Chondrocyte (in vitro differentiated cells): ENCODE data around the gene PDE4D. TPM values are rescaled to one million over a fixed set of nuclear protein-coding genes. Genes with fewer than 3 reads are reported as not detected.
A peak's percentile ranks its signal among the peaks of the same experiment; 100 is the strongest.

Experiments
- DNase-seq: peaks from one replicate; pipeline ENCODE4 v3.0.0; 2021; ENCODE audit warnings: mixed read lengths, low spot score
- H3K27ac Mint-ChIP-seq: one replicate; pipeline ENCODE4 v1.8.0; 2021; ENCODE audit warnings: mild to moderate bottlenecking, moderate library complexity, mixed read lengths; ENCODE audit not compliant: unreplicated experiment
- H3K27me3 Mint-ChIP-seq: 2 replicates; pipeline ENCODE4 v1.8.0; 2021; ENCODE audit warnings: low read depth, mixed read lengths
- H3K36me3 Mint-ChIP-seq: 2 replicates; pipeline ENCODE4 v1.8.0; 2021; ENCODE audit warnings: low read depth, mixed read lengths
- H3K4me1 Mint-ChIP-seq: 2 replicates; pipeline ENCODE4 v1.8.0; 2021; ENCODE audit warnings: low read depth, mild to moderate bottlenecking, mixed read lengths
- H3K4me3 Mint-ChIP-seq: one replicate; pipeline ENCODE4 v1.8.0; 2021; ENCODE audit warnings: mild to moderate bottlenecking, moderate library complexity, mixed read lengths; ENCODE audit not compliant: unreplicated experiment
- H3K9me3 Mint-ChIP-seq: 2 replicates; pipeline ENCODE4 v1.8.0; 2021; ENCODE audit warnings: low read depth, mixed read lengths
- total RNA-seq: library from RNA; stranded (reverse); gene quantifications from 3 replicates; pipeline ENCODE4 v1.2.1, GENCODE V29; 2021
- TF ChIP-seq, protein P1 (sequence below): fragments of 200-600 bp; sonication (generic); IDR thresholded peaks from 2 replicates; pipeline ENCODE4 v1.5.0; 2021; ENCODE audit warnings: antibody characterized with exemption, mild to moderate bottlenecking, moderate library complexity

PDE4D gene
- total RNA-seq, 1 donor from 2014 or later, result 21.1 TPM

DNA sequence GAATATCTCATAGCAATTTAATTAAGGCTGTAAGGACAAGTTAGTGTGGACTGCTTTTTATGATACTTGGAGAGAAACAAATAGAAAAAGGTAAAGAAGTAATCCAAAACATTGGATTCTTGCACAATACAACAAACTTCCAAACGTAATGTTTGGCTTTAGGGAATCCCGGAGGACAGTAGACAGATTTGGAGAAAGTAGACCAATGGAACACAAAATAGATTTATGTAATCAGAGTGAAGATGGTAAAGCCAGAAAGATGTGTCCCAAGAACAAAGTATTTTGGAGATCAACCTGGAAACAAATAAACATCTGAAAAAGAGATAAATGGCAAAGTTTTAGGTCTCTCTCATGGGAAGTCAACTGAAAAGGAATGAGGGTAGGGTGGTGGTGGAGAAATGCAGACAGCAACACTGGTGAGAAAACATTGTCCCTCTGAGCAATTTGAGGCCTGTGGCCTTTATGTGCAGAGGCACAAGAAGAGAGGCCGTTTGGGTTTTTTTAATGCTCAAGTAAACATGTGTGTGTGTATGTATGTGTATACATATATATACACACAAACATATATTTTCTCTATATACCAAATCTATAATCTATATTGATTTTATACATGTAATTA, 620.6 kb downstream of the PDE4D start:
- Mint-ChIP-seq H3K36me3 (no peaks in the 10 kb centered on the region), H3K4me1 (peaks cover 52% of the 10 kb centered on the region), H3K27me3 (no peaks in the 10 kb centered on the region), H3K27ac (peak overlapping the region; percentile 0), H3K9me3 (no peaks in the 10 kb centered on the region), H3K4me3 (peak overlapping the region; percentile 28)
- DNase-seq, result no peak
- TF ChIP-seq, protein P1, sequence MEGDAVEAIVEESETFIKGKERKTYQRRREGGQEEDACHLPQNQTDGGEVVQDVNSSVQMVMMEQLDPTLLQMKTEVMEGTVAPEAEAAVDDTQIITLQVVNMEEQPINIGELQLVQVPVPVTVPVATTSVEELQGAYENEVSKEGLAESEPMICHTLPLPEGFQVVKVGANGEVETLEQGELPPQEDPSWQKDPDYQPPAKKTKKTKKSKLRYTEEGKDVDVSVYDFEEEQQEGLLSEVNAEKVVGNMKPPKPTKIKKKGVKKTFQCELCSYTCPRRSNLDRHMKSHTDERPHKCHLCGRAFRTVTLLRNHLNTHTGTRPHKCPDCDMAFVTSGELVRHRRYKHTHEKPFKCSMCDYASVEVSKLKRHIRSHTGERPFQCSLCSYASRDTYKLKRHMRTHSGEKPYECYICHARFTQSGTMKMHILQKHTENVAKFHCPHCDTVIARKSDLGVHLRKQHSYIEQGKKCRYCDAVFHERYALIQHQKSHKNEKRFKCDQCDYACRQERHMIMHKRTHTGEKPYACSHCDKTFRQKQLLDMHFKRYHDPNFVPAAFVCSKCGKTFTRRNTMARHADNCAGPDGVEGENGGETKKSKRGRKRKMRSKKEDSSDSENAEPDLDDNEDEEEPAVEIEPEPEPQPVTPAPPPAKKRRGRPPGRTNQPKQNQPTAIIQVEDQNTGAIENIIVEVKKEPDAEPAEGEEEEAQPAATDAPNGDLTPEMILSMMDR, result no peak

DNA sequence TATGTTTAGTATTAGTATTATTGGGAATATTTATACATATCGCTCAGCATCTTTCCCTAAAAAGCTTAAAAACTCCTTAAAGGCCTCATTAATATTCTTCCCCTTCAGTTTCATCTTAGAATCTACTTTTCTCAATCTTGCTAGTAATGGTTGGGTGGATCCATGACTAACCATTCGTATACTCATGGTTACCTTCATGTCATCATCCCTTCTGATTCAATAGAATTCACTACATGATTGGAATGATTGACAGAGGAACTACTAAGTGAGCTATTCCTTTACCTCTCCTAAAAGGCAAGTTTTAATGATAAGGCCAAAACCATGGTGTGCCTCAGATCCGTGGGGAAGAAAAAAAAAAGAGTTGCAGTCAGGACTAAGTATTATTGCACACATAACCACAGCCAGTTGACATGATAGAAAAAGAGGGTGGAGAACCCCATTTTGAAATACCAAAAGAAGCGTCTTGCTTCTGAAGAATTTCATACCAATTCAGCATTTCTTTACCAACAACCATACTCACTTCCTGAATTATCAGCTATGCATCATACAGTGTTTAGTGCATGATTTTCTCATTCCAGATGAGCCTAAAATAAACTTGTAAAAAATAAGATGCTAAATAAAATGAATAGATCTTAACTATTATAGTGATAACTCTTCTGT, 624.6 kb downstream of the PDE4D start:
- TF ChIP-seq, protein P1, result no peak
- no peaks in the 10 kb centered on the region for H3K27me3 Mint-ChIP-seq
- no peaks in the 10 kb centered on the region for H3K36me3 Mint-ChIP-seq
- DNase-seq, result no peak
- H3K4me1 Mint-ChIP-seq, result peaks cover 51% of the 10 kb centered on the region
- no peaks in the 10 kb centered on the region for H3K9me3 Mint-ChIP-seq
- H3K27ac Mint-ChIP-seq, result peak overlapping the region; percentile 24
- no peak overlapping the region for H3K4me3 Mint-ChIP-seq

DNA sequence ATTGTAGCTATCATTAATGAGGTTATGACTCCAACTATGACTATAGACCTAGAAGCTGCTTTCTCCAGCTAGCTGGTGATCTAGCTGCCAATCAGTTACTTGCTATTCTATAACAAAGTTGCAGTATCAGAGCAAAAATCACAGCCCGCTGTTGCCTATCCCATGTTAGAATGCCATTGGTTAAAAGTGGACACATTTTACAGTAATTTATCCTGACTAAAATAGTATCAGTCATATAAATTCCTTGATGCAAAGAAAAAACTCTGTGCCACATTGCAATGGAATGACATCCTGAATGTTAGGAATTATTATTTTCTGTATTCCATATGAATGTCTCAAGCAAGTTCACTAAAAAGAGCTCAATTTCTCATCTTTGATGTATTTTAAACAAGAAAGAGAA, 626.5 kb downstream of the PDE4D start:
- H3K36me3 Mint-ChIP-seq, result no peaks in the 10 kb centered on the region
- H3K9me3 Mint-ChIP-seq, result no peaks in the 10 kb centered on the region
- no peak overlapping the region for H3K4me3 Mint-ChIP-seq
- TF ChIP-seq, protein P1, result no peak
- H3K4me1 Mint-ChIP-seq, result peaks cover 44% of the 10 kb centered on the region
- DNase-seq, result no peak
- H3K27ac Mint-ChIP-seq, result peak overlapping the region; percentile 62
- no peaks in the 10 kb centered on the region for H3K27me3 Mint-ChIP-seq

DNA sequence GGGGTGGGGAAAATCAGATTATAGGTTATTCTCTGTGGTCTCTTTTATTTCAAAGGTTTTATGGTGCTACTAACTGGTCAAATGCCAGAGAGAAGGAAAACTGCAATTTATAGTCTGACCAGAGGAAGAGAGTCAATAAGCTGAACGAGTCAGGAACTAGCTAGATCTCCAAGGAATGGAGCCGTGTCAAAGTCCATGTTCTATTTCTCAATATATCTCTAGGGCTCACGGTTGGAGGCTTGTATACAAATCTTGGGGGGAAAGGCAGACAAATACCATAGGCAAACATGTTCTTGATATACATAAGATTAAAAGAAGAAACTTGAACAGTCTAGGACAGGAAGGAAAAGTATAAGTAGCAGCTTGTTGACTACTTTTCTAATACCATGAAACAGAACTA, 627.1 kb downstream of the PDE4D start:
- no peak for DNase-seq
- Mint-ChIP-seq H3K9me3 (no peaks in the 10 kb centered on the region), H3K4me1 (peaks cover 44% of the 10 kb centered on the region), H3K36me3 (no peaks in the 10 kb centered on the region), H3K27ac (no peak overlapping the region), H3K4me3 (no peak overlapping the region), H3K27me3 (no peaks in the 10 kb centered on the region)
- TF ChIP-seq, protein P1, result no peak

DNA sequence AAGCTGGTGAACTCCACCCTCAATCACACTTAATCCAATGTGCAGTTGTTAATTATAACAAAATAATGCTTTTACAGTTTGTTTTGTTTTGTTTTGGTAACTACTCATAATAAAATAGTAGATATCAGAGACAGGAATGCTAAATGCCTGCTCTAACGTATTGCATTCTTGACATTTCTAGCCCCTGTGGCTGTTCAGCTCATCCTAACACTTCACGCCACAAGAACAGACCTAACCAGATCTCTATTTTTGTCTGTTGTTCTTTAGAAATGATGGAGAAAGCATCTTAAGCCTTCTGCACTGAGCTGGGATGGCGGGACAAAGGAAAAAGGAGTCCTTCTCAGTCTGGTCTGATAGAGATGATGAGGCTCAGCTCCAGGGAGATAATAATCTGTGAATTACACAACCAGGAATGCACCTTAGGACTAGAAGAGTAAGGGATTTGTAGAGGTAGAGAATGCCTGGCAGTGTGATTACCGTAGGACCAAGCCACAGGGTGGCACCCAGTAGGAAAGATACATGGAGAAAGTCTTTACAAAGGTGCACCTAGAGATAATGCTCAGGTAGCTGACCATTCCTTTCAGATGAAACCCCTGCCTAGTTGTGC, 628.8 kb downstream of the PDE4D start:
- no peak overlapping the region for H3K4me3 Mint-ChIP-seq
- H3K27ac Mint-ChIP-seq, result peak overlapping the region; percentile 32
- H3K27me3 Mint-ChIP-seq, result no peaks in the 10 kb centered on the region
- no peaks in the 10 kb centered on the region for H3K36me3 Mint-ChIP-seq
- no peak for DNase-seq
- H3K9me3 Mint-ChIP-seq, result no peaks in the 10 kb centered on the region
- TF ChIP-seq, protein P1, result no peak
- peaks cover 59% of the 10 kb centered on the region for H3K4me1 Mint-ChIP-seq
